ENCODE measurements around the gene MCL1. TPM values are rescaled to one million over a fixed set of nuclear protein-coding genes. Genes with fewer than 3 reads are reported as not detected.
"Not testable (repeated sequence)": the region's sequence is repeated elsewhere in the genome, so short reads cannot be mapped to it uniquely, and the experiment has no call there.

The MCL1 gene
- total RNA-seq, 1 experiment from 2014 or later = 148 TPM

- no peak for DNase-seq
- Histone ChIP-seq H3K36me3 (peaks cover 31% of the 10 kb centered on the region), H3K9me3 (no peaks in the 10 kb centered on the region), H3K27me3 (no peaks in the 10 kb centered on the region), H3K4me3 (no peak overlapping the region)
These were observed 30.3 kb upstream of the MCL1 start for GRCh38 chr1:150609732-150610131.

GRCh38 chr1:150606463-150607142, 27.2 kb upstream of the MCL1 start:
- DNase-seq = no peak
- Histone ChIP-seq H3K4me3 (no peak overlapping the region), H3K27me3 (no peaks in the 10 kb centered on the region), H3K36me3 (peaks cover 24% of the 10 kb centered on the region), H3K9me3 (no peaks in the 10 kb centered on the region)

GRCh38 chr1:150605451-150605731, 26.0 kb upstream of the MCL1 start:
- not testable (repeated sequence) for H3K4me3 ChIP-seq, H3K27me3 ChIP-seq, DNase-seq, H3K9me3 ChIP-seq
- peaks cover 20% of the 10 kb centered on the region for H3K36me3 ChIP-seq

GRCh38 chr1:150604226-150604588, 24.8 kb upstream of the MCL1 start:
- DNase-seq = no peak
- no peaks in the 10 kb centered on the region for H3K9me3 ChIP-seq
- no peak overlapping the region for H3K4me3 ChIP-seq
- H3K27me3 ChIP-seq = no peaks in the 10 kb centered on the region
- H3K36me3 ChIP-seq = peaks cover 21% of the 10 kb centered on the region

- H3K36me3 ChIP-seq = peaks cover 17% of the 10 kb centered on the region
- H3K9me3 ChIP-seq = no peaks in the 10 kb centered on the region
- no peaks in the 10 kb centered on the region for H3K27me3 ChIP-seq
- DNase-seq = no peak
- H3K4me3 ChIP-seq = no peak overlapping the region
These were observed 24.3 kb upstream of the MCL1 start for GRCh38 chr1:150603711-150604110.

- DNase-seq, H3K4me3 ChIP-seq: not testable (repeated sequence)
- peaks cover 19% of the 10 kb centered on the region for H3K36me3 ChIP-seq
These were observed 23.0 kb upstream of the MCL1 start for GRCh38 chr1:150602372-150602771.

GRCh38 chr1:150601540-150601939, 22.1 kb upstream of the MCL1 start:
- H3K36me3 ChIP-seq = peaks cover 18% of the 10 kb centered on the region
- no peak for DNase-seq
- H3K27me3 ChIP-seq = no peaks in the 10 kb centered on the region
- H3K9me3 ChIP-seq = no peaks in the 10 kb centered on the region
- H3K4me3 ChIP-seq = no peak overlapping the region

More at GRCh38 chr1:150602372-150602771, 23.0 kb upstream of the MCL1 start:
- not testable (repeated sequence) for H3K9me3 ChIP-seq, H3K27me3 ChIP-seq

- not testable (repeated sequence) for H3K9me3 ChIP-seq, H3K27me3 ChIP-seq, DNase-seq, H3K4me3 ChIP-seq
- peaks cover 10% of the 10 kb centered on the region for H3K36me3 ChIP-seq
These were observed 18.9 kb upstream of the MCL1 start for GRCh38 chr1:150598346-150598745.

- H3K36me3 ChIP-seq = peaks cover 10% of the 10 kb centered on the region
These were observed 17.6 kb upstream of the MCL1 start for GRCh38 chr1:150596976-150597375.

GRCh38 chr1:150596095-150596892, 16.9 kb upstream of the MCL1 start:
- Histone ChIP-seq H3K36me3 (peaks cover 10% of the 10 kb centered on the region), H3K9me3 (no peaks in the 10 kb centered on the region), H3K4me3 (no peak overlapping the region), H3K27me3 (no peaks in the 10 kb centered on the region)
- peak; percentile 49 for DNase-seq

More at GRCh38 chr1:150596976-150597375, 17.6 kb upstream of the MCL1 start:
- H3K4me3 ChIP-seq = no peak overlapping the region
- no peaks in the 10 kb centered on the region for H3K9me3 ChIP-seq
- H3K27me3 ChIP-seq = no peaks in the 10 kb centered on the region
- DNase-seq = no peak

GRCh38 chr1:150582371-150582770, 3.0 kb upstream of the MCL1 start:
- DNase-seq = no peak
- H3K9me3 ChIP-seq = no peaks in the 10 kb centered on the region
- peaks cover 20% of the 10 kb centered on the region for H3K36me3 ChIP-seq

GRCh38 chr1:150581962-150582361, 2.6 kb upstream of the MCL1 start:
- H3K4me3 ChIP-seq, H3K9me3 ChIP-seq, DNase-seq, H3K27me3 ChIP-seq: not testable (repeated sequence)
- H3K36me3 ChIP-seq = peaks cover 24% of the 10 kb centered on the region

More at GRCh38 chr1:150582371-150582770, 3.0 kb upstream of the MCL1 start:
- H3K27me3 ChIP-seq = no peaks in the 10 kb centered on the region
- H3K4me3 ChIP-seq = no peak overlapping the region

GRCh38 chr1:150581437-150581836, 2.0 kb upstream of the MCL1 start:
- not testable (repeated sequence) for H3K27me3 ChIP-seq, DNase-seq, H3K9me3 ChIP-seq, H3K4me3 ChIP-seq
- H3K36me3 ChIP-seq = peaks cover 29% of the 10 kb centered on the region

- not testable (repeated sequence) for H3K4me3 ChIP-seq, DNase-seq, H3K27me3 ChIP-seq, H3K9me3 ChIP-seq
- H3K36me3 ChIP-seq = peaks cover 34% of the 10 kb centered on the region
These were observed 1.6 kb upstream of the MCL1 start for GRCh38 chr1:150580966-150581365.

- Histone ChIP-seq H3K4me3 (peak overlapping the region; percentile 92), H3K9me3 (no peaks in the 10 kb centered on the region), H3K27me3 (no peaks in the 10 kb centered on the region), H3K36me3 (peaks cover 43% of the 10 kb centered on the region)
- no peak for DNase-seq
These were observed 684 bp upstream of the MCL1 start for GRCh38 chr1:150579945-150580642.

GRCh38 chr1:150578272-150579109, 919 bp downstream of the MCL1 start:
- H3K27me3 ChIP-seq = no peaks in the 10 kb centered on the region
- peaks cover 59% of the 10 kb centered on the region for H3K36me3 ChIP-seq
- no peaks in the 10 kb centered on the region for H3K9me3 ChIP-seq
- DNase-seq = peak; percentile 86
- peak overlapping the region; percentile 92 for H3K4me3 ChIP-seq

Data from MG63 (cell line).